SK-N-SH treated with all-trans-retinoic acid at 6 μM for 48 hours (cell line): ENCODE results near the gene FSTL1.

Source experiments
- BACH2 ChIP-seq: fragments of 250-450 bp; sonication (Bioruptor Pico); IDR thresholded peaks from 2 replicates; pipeline ENCODE4 v1.9.0; 2021; ENCODE audit warnings: mild to moderate bottlenecking, borderline replicate concordance
- TCF4 ChIP-seq: fragments of 250-450 bp; sonication (Bioruptor Pico); IDR thresholded peaks from 2 replicates; pipeline ENCODE4 v1.8.0; 2021; ENCODE audit warnings: mild to moderate bottlenecking, moderate library complexity, borderline replicate concordance
- TOX ChIP-seq: fragments of 250-450 bp; sonication (Bioruptor Pico); IDR thresholded peaks from 2 replicates; pipeline ENCODE4 v1.8.0; 2021; ENCODE audit warnings: mild to moderate bottlenecking, moderate library complexity, borderline replicate concordance
- ZC3H10 ChIP-seq: fragments of 250-450 bp; sonication (Bioruptor Pico); IDR thresholded peaks from 2 replicates; pipeline ENCODE4 v1.5.1; 2021; ENCODE audit warnings: mild to moderate bottlenecking, moderate library complexity

DNA sequence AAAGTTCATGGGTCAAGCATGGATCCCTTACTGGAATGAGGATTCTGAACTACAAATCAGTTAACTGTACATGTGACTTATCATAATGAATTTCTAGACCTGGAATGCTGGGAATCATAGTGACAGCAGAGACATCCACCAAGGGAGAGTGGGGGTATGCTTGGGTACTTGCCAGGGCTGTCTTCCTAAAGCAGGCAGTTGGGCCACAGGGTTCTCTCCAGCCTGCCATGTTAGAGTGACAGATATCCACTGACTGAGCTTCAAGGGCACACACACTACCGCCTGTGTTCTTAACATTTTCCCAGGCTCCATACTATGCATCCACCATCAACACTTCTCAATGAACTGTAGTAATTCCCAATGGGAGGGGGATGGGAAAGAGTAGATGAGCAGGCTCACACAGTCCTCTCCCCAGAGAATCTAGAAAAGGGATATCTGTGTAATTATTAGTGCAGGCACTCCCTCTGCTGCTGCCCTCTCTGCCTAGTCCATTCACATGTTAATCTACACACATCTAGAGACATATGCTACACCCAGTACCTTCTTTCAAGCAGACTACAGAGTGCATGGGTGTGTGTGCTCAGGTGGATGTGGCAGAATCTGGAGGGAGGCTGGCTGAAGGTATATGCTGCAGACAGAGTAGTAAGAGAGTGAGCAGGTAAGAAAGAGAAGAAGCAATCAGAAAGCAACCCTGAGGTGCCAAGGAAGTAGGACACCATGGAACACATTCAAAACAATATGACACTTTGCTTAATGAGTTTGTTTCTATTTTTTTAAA, 3.7 kb downstream of the FSTL1 start:
- TF ChIP-seq BACH2 (CRISPR knock-in tag) (no peak), TOX (no peak), ZC3H10 (CRISPR knock-in tag) (no peak), TCF4 (CRISPR knock-in tag) (no peak)
